Measurements from ENCODE around the gene PC.

The PC gene

GRCh38 chr11:66881451-66881835, 76.7 kb downstream of the PC start:
- DNase-seq = no peak

GRCh38 chr11:66880496-66881450, 77.4 kb downstream of the PC start:
- DNase-seq = no peak

- DNase-seq = no peak
These were observed 78.2 kb downstream of the PC start for GRCh38 chr11:66879999-66880398.

GRCh38 chr11:66879583-66879982, 78.6 kb downstream of the PC start:
- no peak for DNase-seq

- no peak for DNase-seq
These were observed 79.2 kb downstream of the PC start for GRCh38 chr11:66879000-66879399.

GRCh38 chr11:66878474-66878873, 79.7 kb downstream of the PC start:
- DNase-seq = no peak

GRCh38 chr11:66877588-66878385, 80.4 kb downstream of the PC start:
- DNase-seq = no peak

- DNase-seq = no peak
These were observed 82.8 kb downstream of the PC start for GRCh38 chr11:66875378-66875777.

GRCh38 chr11:66874232-66874631, 84.0 kb downstream of the PC start:
- no peak for DNase-seq

- DNase-seq = no peak
These were observed 86.7 kb downstream of the PC start for GRCh38 chr11:66871521-66871901.

- no peak for DNase-seq
These were observed 87.3 kb downstream of the PC start for GRCh38 chr11:66870616-66871520.

GRCh38 chr11:66870131-66870530, 88.1 kb downstream of the PC start:
- DNase-seq = no peak

GRCh38 chr11:66869567-66869870, 88.7 kb downstream of the PC start:
- DNase-seq = no peak

GRCh38 chr11:66868726-66869566, 89.2 kb downstream of the PC start:
- DNase-seq = peak; percentile 72 to 73

GRCh38 chr11:66868082-66868725, 90.0 kb downstream of the PC start:
- no peak for DNase-seq

GRCh38 chr11:66867425-66868040, 90.7 kb downstream of the PC start:
- no peak for DNase-seq

GRCh38 chr11:66866511-66866986, 91.6 kb downstream of the PC start:
- no peak for DNase-seq

- no peak for DNase-seq
These were observed 92.2 kb downstream of the PC start for GRCh38 chr11:66866007-66866406.

- DNase-seq = no peak
These were observed 93.1 kb downstream of the PC start for GRCh38 chr11:66864924-66865697.

All from stimulated activated CD4-positive, alpha-beta T cell treated with anti-CD3 and anti-CD28 coated beads, Interleukin-2, amount 100 ng/mL, for 48 hours (primary cell).